NT2/D1 (cell line): ENCODE measurements around the gene MAML2.

Experiments
- SUZ12 ChIP-seq: IDR thresholded peaks from 2 replicates; pipeline ENCODE4 v1.6.1; 2011; ENCODE audit not compliant: insufficient read length, insufficient read depth; ENCODE audit errors: extremely low read depth
- YY1 ChIP-seq: IDR thresholded peaks from 2 replicates; pipeline ENCODE4 v1.6.1; 2011; ENCODE audit not compliant: insufficient read length, insufficient read depth
- ZNF274 ChIP-seq: IDR thresholded peaks from 2 replicates; pipeline ENCODE4 v1.6.1; 2011; ENCODE audit warnings: mild to moderate bottlenecking, low read depth, low read length

GRCh38 chr11:96124155-96124554 is 218.8 kb downstream of the MAML2 start:
- TF ChIP-seq ZNF274 = no peak
- TF ChIP-seq YY1 = no peak
- no peak for TF ChIP-seq SUZ12
